Mucosa of descending colon (tissue), 3 donors: ENCODE measurements around the gene TRIM74. TPM values are rescaled to one million over a fixed set of nuclear protein-coding genes. Genes with fewer than 3 reads are reported as not detected.
"Not testable (repeated sequence)": the region's sequence is repeated elsewhere in the genome, so short reads cannot be mapped to it uniquely, and the experiment has no call there.

Experiments
- ATAC-seq: fragments of 200-7000 bp; cut with Tn5 transposase; one replicate; pipeline ENCODE4 v1.9.1; 2020; ENCODE audit warnings: mild to moderate bottlenecking, moderate library complexity
- DNase-seq, 3 donors: peaks; one replicate each; pipeline ENCODE4 v3.0.0-alpha.2; 2020
- H3K36me3 ChIP-seq: fragments of 200-600 bp; one replicate; pipeline ENCODE4 v1.8.0; 2021; ENCODE audit warnings: low read depth, mild to moderate bottlenecking
- H3K4me1 ChIP-seq: fragments of 200-600 bp; one replicate; pipeline ENCODE4 v1.8.0; 2021; ENCODE audit warnings: low read depth, mild to moderate bottlenecking
- H3K4me3 ChIP-seq: fragments of 200-600 bp; one replicate; pipeline ENCODE4 v1.8.0; 2021; ENCODE audit warnings: mild to moderate bottlenecking
- H3K9me3 ChIP-seq: fragments of 200-600 bp; one replicate; pipeline ENCODE4 v1.8.0; 2021; ENCODE audit warnings: mild to moderate bottlenecking
- intact Hi-C, 2 donors: fragments of 100-400 bp; cut with DNase I in 1 of 2; cut with micrococcal nuclease in 1 of 2; formaldehyde crosslinking; loops; one replicate each; pipeline versions ENCODE4 v1.11.0 to v1.11.1; 2022; cut with DNase I, micrococcal nuclease
- long read RNA-seq, 2 donors: library from polyadenylated mRNA; unstranded; transcript quantifications; one replicate each; pipeline ENCODE4 v2.0.0, GENCODE V29; 2019 to 2021
- total RNA-seq, 3 donors: library from RNA; stranded (reverse); fragmentation: NEBNext Ultra II Directional in 2 of 3; extraction: Animal tissue kit (Norgen Biotek cat#: 25700) in 2 of 3; gene quantifications; one replicate each; pipeline versions ENCODE4 v1.2.1 to v1.2.4, GENCODE V29; 2021 to 2023
- donor health status: DM: no; HTN: no; CAD: no; lungs with moderate emphysema.
- donor health status: DM: no; HTN: no; CAD: no.
- donor health status: DM: no; HTN: yes; CAD: no.

The TRIM74 gene
- total RNA-seq = under 1 TPM; 0.43 to 0.95 (median 0.90) TPM
- long read RNA-seq, donor 1, partial matches to known transcripts = 0 of 2 reads
- long read RNA-seq, donor 1, other reads (novel, unspliced or antisense) = 2 of 2 reads
- long read RNA-seq, donor 2 = 0 reads

DNA sequence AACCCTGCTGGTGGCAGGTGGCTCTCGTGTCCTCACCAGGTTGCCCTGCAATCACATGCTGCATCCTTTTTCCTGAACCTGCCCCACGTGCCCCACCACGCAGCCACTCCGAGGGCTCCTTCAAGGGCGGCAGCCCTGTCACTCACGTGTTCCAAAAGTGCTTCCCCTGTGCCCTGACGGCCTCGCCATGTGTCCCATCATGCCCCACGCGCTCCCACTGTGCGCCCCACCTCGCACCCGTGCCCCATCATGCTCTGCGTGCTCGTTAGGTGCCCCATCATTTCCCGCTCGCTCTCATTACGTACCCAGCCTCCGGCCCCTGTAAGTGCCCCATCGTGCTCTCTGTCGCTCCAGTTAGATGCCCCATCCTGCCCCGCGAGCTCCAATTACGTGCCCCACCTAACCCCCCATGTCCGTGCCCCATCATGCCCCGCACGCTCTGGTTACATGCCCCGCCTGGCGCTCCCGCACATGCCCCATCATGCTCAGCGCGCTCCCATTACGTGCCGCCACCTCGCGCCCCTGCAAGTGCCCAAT, at the start of gene TRIM74:
TRIM74 (minus strand) TSS at position 487 of the 537 bp plus-strand sequence. CDS start 3,309 bp downstream, outside the sequence.
- H3K4me3 ChIP-seq, H3K4me1 ChIP-seq, ATAC-seq, H3K36me3 ChIP-seq, H3K9me3 ChIP-seq, intact Hi-C loops: not testable (repeated sequence)
- DNase-seq = peak in 1 of 3 donors; percentile 19

DNA sequence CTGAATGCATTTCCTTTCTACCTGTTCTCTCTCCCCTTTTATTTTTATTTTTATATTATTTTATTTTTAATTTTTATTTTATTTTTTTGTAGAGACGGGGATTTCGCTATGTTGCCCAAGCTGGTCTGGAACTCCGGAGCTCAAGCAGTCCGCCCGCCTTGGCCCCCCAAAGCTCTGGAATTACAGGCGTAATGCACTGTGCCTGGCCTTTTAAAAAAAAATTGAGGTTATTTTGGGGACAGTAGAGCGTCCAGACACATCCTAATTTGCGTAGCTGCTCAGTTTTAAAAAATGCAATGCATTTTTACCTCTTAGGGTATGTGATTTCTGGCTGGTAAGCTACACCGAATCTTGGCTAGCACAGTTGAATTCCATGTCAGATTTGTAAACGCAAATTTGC, 37.2 kb upstream of the TRIM74 start:
- DNase-seq = peak; percentile 10 to 42 (median 36)
- intact Hi-C loops = not testable (repeated sequence)

GRCh38 chr7:73005693-73006447, 36.6 kb upstream of the TRIM74 start:
- H3K4me1 ChIP-seq, intact Hi-C loops, H3K36me3 ChIP-seq, H3K9me3 ChIP-seq: not testable (repeated sequence)
- DNase-seq = peak; percentile 78 to 93 (median 92)
- H3K4me3 ChIP-seq = peak overlapping the region; percentile 56
- ATAC-seq = peak; percentile 93

More for the DNA sequence above, 37.2 kb upstream of the TRIM74 start:
- H3K4me3 ChIP-seq, H3K4me1 ChIP-seq, H3K9me3 ChIP-seq, ATAC-seq, H3K36me3 ChIP-seq: not testable (repeated sequence)

- DNase-seq (peak; percentile 78 to 88 (median 85)), ATAC-seq (peak; percentile 94)
- H3K4me1 ChIP-seq, H3K36me3 ChIP-seq, intact Hi-C loops, H3K9me3 ChIP-seq: not testable (repeated sequence)
- H3K4me3 ChIP-seq = peak overlapping the region; percentile 56
Observed at GRCh38 chr7:73005356-73005692, 36.1 kb upstream of the TRIM74 start.

- H3K36me3 ChIP-seq, H3K4me1 ChIP-seq, H3K9me3 ChIP-seq, ATAC-seq, intact Hi-C loops, H3K4me3 ChIP-seq, DNase-seq: not testable (repeated sequence)
Observed at GRCh38 chr7:72997887-72998468, 28.7 kb upstream of the TRIM74 start.

GRCh38 chr7:72997447-72997846, 28.2 kb upstream of the TRIM74 start:
- peak; percentile 41 for ATAC-seq
- intact Hi-C loops, H3K4me3 ChIP-seq, H3K9me3 ChIP-seq, H3K4me1 ChIP-seq, H3K36me3 ChIP-seq, DNase-seq: not testable (repeated sequence)

DNA sequence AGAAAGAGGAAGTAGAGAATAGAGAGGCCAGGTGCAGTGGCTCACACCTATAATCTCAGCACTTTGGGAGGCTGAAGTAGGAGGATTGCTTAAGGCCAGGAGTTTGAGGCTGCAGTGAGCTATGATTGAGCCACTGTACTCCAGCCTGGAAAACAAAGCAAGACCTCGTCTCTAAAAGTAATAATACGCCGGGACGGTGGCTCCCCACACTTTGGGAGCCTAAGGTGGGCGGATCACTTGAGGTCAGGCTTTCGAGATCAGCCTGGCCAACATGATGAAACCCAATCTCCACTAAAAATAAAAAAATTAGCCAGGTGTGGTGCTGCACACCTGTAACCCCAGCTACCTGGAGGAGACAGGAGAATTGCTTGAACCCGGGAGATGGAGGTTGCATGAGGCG, 26.2 kb upstream of the TRIM74 start:
- H3K9me3 ChIP-seq, H3K4me1 ChIP-seq, ATAC-seq, H3K36me3 ChIP-seq, H3K4me3 ChIP-seq, intact Hi-C loops, DNase-seq: not testable (repeated sequence)

DNA sequence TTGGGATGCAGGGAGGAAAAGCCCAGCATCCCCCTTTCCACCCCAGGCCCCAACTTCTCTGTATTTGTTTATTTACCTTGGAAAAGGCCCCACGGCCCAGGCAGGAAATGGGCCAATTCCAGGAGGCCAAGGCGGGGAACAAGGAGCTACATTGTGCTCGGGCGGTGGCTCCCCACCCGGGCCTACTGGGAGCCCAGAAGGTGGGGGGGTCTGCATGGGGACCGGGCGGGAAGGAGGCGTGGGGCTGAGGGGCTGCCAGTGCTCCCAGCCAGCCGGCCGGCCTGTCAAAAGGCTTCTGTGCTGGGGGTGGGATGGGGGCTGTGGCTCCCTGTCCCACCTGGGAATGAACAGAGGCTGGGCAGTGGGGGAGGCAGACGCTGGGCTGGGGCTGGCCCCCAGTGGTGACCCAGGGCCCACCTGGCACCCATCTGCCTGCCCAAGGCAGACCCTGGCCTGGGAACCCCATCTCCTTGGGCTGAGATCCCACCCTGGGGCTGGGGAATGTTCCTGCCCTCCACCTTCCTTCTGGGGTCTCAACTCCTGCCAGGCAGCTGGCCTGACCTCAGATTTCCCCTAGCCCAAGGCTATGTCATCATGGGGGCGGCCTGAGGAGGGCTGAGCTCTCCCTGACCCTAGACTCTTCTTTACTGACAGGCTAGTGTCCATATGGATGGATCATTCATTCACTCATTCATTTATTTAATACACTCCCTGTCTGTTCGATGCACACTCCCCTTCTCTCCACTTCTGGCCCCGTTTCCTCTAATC, 21.1 kb upstream of the TRIM74 start:
- H3K4me1 ChIP-seq, H3K4me3 ChIP-seq, H3K9me3 ChIP-seq, H3K36me3 ChIP-seq, intact Hi-C loops: not testable (repeated sequence)
- DNase-seq (peak; percentile 16 to 37 (median 30)), ATAC-seq (peak; percentile 83)

DNA sequence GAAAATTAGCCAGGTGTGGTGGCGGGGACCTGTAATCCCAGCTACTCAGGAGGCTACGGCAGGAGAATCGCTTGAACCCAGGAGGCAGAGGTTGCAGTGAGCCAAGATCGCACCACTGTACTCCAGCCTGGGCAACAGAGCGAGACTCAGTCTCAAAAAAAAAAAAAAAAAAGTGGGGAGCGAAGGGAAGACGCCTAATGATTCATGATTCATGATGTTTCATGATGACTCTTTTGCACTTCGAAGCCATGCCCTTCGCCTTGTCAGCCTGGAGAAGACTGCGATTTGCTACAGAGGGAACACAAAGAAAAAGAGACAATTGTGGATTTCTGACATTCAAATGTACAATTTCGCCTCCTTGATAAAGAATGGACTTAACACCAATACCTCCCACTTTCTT, 12.8 kb upstream of the TRIM74 start:
- H3K36me3 ChIP-seq, ATAC-seq, H3K4me1 ChIP-seq, intact Hi-C loops, H3K9me3 ChIP-seq, H3K4me3 ChIP-seq, DNase-seq: not testable (repeated sequence)

GRCh38 chr7:72980382-72980781, 11.1 kb upstream of the TRIM74 start:
- H3K9me3 ChIP-seq, H3K4me1 ChIP-seq, H3K36me3 ChIP-seq, H3K4me3 ChIP-seq, ATAC-seq, intact Hi-C loops: not testable (repeated sequence)
- peak in 1 of 3 donors; percentile 13 for DNase-seq

DNA sequence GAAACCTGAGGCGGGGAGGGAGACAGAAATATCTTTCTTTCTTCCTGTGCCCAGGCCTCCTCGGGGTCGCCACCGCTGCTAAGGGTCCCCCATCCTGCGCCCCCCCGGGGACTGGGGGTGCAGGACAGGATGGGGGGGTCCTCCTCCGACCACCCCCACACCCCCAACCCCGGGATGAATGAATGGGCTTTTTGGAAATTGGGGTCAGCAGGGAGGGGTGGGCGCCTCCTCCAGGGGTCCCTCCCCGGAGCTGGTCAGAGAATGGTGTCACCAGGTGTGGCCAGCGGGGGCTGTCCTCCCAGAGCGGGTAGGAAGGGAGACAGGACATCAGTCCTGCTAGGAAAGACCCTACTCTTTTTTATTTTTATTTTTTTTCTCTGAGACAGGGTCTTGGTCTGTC, 7.2 kb upstream of the TRIM74 start:
- ATAC-seq, DNase-seq, intact Hi-C loops: not testable (repeated sequence)

GRCh38 chr7:72975656-72976286, 6.5 kb upstream of the TRIM74 start:
- ATAC-seq, H3K9me3 ChIP-seq, H3K36me3 ChIP-seq, intact Hi-C loops, H3K4me3 ChIP-seq, H3K4me1 ChIP-seq: not testable (repeated sequence)
- peak; percentile 1 to 37 (median 24) for DNase-seq

More for the DNA sequence above, 7.2 kb upstream of the TRIM74 start:
- not testable (repeated sequence) for H3K4me3 ChIP-seq, H3K36me3 ChIP-seq, H3K4me1 ChIP-seq, H3K9me3 ChIP-seq

DNA sequence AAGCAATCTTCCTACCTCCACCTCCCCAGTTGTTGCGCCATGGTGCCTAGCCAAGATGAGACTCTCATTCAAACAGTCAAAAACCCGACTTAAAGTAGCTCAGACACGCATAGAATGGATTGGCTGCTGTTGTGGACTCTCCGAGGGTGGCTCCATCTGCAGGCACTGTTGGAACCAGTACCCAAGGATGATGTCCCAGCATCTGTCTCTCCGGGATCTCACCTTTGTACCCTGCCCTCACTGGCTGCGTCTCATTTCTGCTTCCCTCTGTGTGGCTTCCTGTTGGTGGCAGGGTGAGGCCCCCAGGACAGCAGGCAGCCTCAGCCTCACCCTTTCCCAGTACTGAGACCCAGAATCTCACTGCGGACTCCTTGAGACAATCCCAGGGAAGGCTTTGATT, 5.5 kb upstream of the TRIM74 start:
- DNase-seq, H3K4me1 ChIP-seq, H3K4me3 ChIP-seq, H3K9me3 ChIP-seq, H3K36me3 ChIP-seq, intact Hi-C loops: not testable (repeated sequence)
- peak; percentile 48 for ATAC-seq
